Skeletal muscle tissue (tissue), 4 donors: ENCODE results near the gene GRID2. TPM values are rescaled to one million over a fixed set of nuclear protein-coding genes. Genes with fewer than 3 reads are reported as not detected.
"Not testable (repeated sequence)": the region's sequence is repeated elsewhere in the genome, so short reads cannot be mapped to it uniquely, and the experiment has no call there.

Experiments used
- H3K27ac ChIP-seq: one replicate; pipeline ENCODE4 v1.7.0; 2013; ENCODE audit warnings: mild to moderate bottlenecking, low read depth, low read length, inconsistent platforms
- H3K27me3 ChIP-seq, 3 donors: one replicate each; pipeline ENCODE4 v1.7.0; 2013; ENCODE audit warnings: low read length in 3 of 3; ENCODE audit not compliant: control insufficient read depth in 3 of 3, insufficient read depth in 3 of 3
- H3K36me3 ChIP-seq, 3 donors: one replicate each; pipeline ENCODE4 v1.7.0; 2013; ENCODE audit warnings: low read length in 3 of 3; ENCODE audit not compliant: control insufficient read depth in 3 of 3, insufficient read depth in 3 of 3
- H3K4me1 ChIP-seq, 3 donors: one replicate each; pipeline ENCODE4 v1.7.0; 2013; ENCODE audit warnings: low read length in 3 of 3, mild to moderate bottlenecking in 3 of 3; ENCODE audit not compliant: control insufficient read depth in 3 of 3, insufficient read depth in 3 of 3
- H3K4me3 ChIP-seq, 3 donors: one replicate each; pipeline ENCODE4 v1.7.0; 2013; ENCODE audit warnings: low read length in 3 of 3
- H3K9ac ChIP-seq, 3 donors: one replicate each; pipeline ENCODE4 v1.7.0; 2013; ENCODE audit warnings: low read length in 3 of 3, mild to moderate bottlenecking in 3 of 3, moderate library complexity in 2 of 3, low read depth in 1 of 3
- H3K9me3 ChIP-seq, 3 donors: one replicate each; pipeline ENCODE4 v1.7.0; 2013; ENCODE audit warnings: low read length in 3 of 3; ENCODE audit not compliant: control insufficient read depth in 3 of 3
- total RNA-seq: library from RNA; depleted of rRNA; stranded (reverse); fragments of >200 nt; gene quantifications from one replicate; pipeline ENCODE4 v1.2.3, GENCODE V29; 2014
- donor health status: Osteomylitis.

GRID2 gene
- total RNA-seq, 1 donor from 2014 or later: 1.6 TPM

GRCh38 chr4:92399032-92399431 lies 95.3 kb downstream of the GRID2 start:
- H3K36me3 ChIP-seq: no peaks in the 10 kb centered on the region
- no peak overlapping the region for H3K27ac ChIP-seq
- no peaks in the 10 kb centered on the region for H3K27me3 ChIP-seq
- no peak overlapping the region for H3K9ac ChIP-seq
- H3K4me3 ChIP-seq: no peak overlapping the region
- H3K4me1 ChIP-seq: no peaks in the 10 kb centered on the region
- no peaks in the 10 kb centered on the region for H3K9me3 ChIP-seq

GRCh38 chr4:92403525-92403924 lies 99.8 kb downstream of the GRID2 start:
- H3K4me3 ChIP-seq, H3K36me3 ChIP-seq, H3K27ac ChIP-seq, H3K9ac ChIP-seq, H3K4me1 ChIP-seq, H3K9me3 ChIP-seq, H3K27me3 ChIP-seq: not testable (repeated sequence)

GRCh38 chr4:92406488-92406887 lies 102.7 kb downstream of the GRID2 start:
- H3K4me3 ChIP-seq: no peak overlapping the region
- no peaks in the 10 kb centered on the region for H3K9me3 ChIP-seq
- no peaks in the 10 kb centered on the region for H3K27me3 ChIP-seq
- H3K36me3 ChIP-seq: no peaks in the 10 kb centered on the region
- no peak overlapping the region for H3K9ac ChIP-seq
- H3K27ac ChIP-seq: no peak overlapping the region
- H3K4me1 ChIP-seq: no peaks in the 10 kb centered on the region

GRCh38 chr4:92421920-92422319 lies 118.2 kb downstream of the GRID2 start:
- no peaks in the 10 kb centered on the region for H3K4me1 ChIP-seq
- no peaks in the 10 kb centered on the region for H3K27me3 ChIP-seq
- H3K9ac ChIP-seq: no peak overlapping the region
- peaks cover 0 to 2% (median 0%) of the 10 kb centered on the region in 3 donors for H3K9me3 ChIP-seq
- no peaks in the 10 kb centered on the region for H3K36me3 ChIP-seq
- H3K27ac ChIP-seq: no peak overlapping the region
- no peak overlapping the region for H3K4me3 ChIP-seq

GRCh38 chr4:92433272-92433758 lies 129.5 kb downstream of the GRID2 start:
- no peak overlapping the region for H3K4me3 ChIP-seq
- H3K9me3 ChIP-seq: peaks cover 0 to 4% (median 0%) of the 10 kb centered on the region in 3 donors
- no peaks in the 10 kb centered on the region for H3K36me3 ChIP-seq
- no peak overlapping the region for H3K27ac ChIP-seq
- no peaks in the 10 kb centered on the region for H3K27me3 ChIP-seq
- no peak overlapping the region for H3K9ac ChIP-seq
- no peaks in the 10 kb centered on the region for H3K4me1 ChIP-seq

- H3K4me1 ChIP-seq, H3K36me3 ChIP-seq, H3K9ac ChIP-seq, H3K27me3 ChIP-seq, H3K4me3 ChIP-seq, H3K9me3 ChIP-seq, H3K27ac ChIP-seq: not testable (repeated sequence)
Measured at GRCh38 chr4:92438722-92439121, 135.0 kb downstream of the GRID2 start.

- H3K4me1 ChIP-seq, H3K27ac ChIP-seq, H3K36me3 ChIP-seq, H3K9ac ChIP-seq, H3K27me3 ChIP-seq, H3K4me3 ChIP-seq, H3K9me3 ChIP-seq: not testable (repeated sequence)
Measured at GRCh38 chr4:92442131-92442530, 138.4 kb downstream of the GRID2 start.

GRCh38 chr4:92444143-92444843 lies 140.5 kb downstream of the GRID2 start:
- H3K27me3 ChIP-seq, H3K4me1 ChIP-seq, H3K27ac ChIP-seq, H3K9ac ChIP-seq, H3K36me3 ChIP-seq, H3K4me3 ChIP-seq, H3K9me3 ChIP-seq: not testable (repeated sequence)

- Histone ChIP-seq H3K27ac (no peak overlapping the region), H3K27me3 (no peaks in the 10 kb centered on the region), H3K4me1 (no peaks in the 10 kb centered on the region), H3K36me3 (no peaks in the 10 kb centered on the region), H3K9ac (no peak overlapping the region), H3K4me3 (no peak overlapping the region), H3K9me3 (no peaks in the 10 kb centered on the region)
Measured at GRCh38 chr4:92445127-92445526, 141.4 kb downstream of the GRID2 start.

- Histone ChIP-seq H3K27me3 (no peaks in the 10 kb centered on the region), H3K9me3 (no peaks in the 10 kb centered on the region), H3K9ac (no peak overlapping the region), H3K4me1 (no peaks in the 10 kb centered on the region), H3K27ac (no peak overlapping the region), H3K36me3 (no peaks in the 10 kb centered on the region), H3K4me3 (no peak overlapping the region)
Measured at GRCh38 chr4:92447255-92447905, 143.6 kb downstream of the GRID2 start.
